Measurements from ENCODE around the gene HSD17B2.

GRCh38 chr16:82133798-82134197 is 98.7 kb downstream of the HSD17B2 start:
- TF ChIP-seq CTCF (IDR thresholded peaks at IDR 0.05), result no peak
- TF ChIP-seq POLR2A (IDR thresholded peaks at IDR 0.05), result no peak
